GM23338 (cell line): ENCODE measurements around the gene SRGAP3. TPM values are rescaled to one million over a fixed set of nuclear protein-coding genes. Genes with fewer than 3 reads are reported as not detected.

Experiments
- ATAC-seq: fragments of 200-7000 bp; cut with Tn5 transposase; 3 replicates; pipeline ENCODE4 v1.9.1; 2020
- DNase-seq: peaks from one replicate; pipeline ENCODE4 v3.0.0-alpha.2; 2015; ENCODE audit warnings: low spot score
- H2AFZ ChIP-seq: fragments of 200-600 bp; sonication (generic); 2 replicates; pipeline ENCODE4 v1.8.0; 2016; ENCODE audit warnings: antibody characterized with exemption, mild to moderate bottlenecking, moderate library complexity
- H3F3A ChIP-seq: fragments of 200-600 bp; sonication (generic); replicated peaks from 2 replicates; pipeline ENCODE4 v1.8.0; 2017; ENCODE audit warnings: antibody characterized with exemption, mixed run types, low read depth
- H3K27ac ChIP-seq: fragments of 200-600 bp; sonication (generic); 2 replicates; pipeline ENCODE4 v1.6.1; 2016; ENCODE audit warnings: low read depth
- H3K27me3 ChIP-seq: fragments of 200-600 bp; sonication (generic); 2 replicates; pipeline ENCODE4 v1.8.0; 2016; ENCODE audit warnings: mild to moderate bottlenecking, mixed run types, moderate library complexity; ENCODE audit not compliant: insufficient read depth
- H3K36me3 ChIP-seq: fragments of 200-600 bp; sonication (generic); 2 replicates; pipeline ENCODE4 v1.8.0; 2016; ENCODE audit warnings: mild to moderate bottlenecking; ENCODE audit not compliant: insufficient read depth
- H3K4me1 ChIP-seq: fragments of 200-600 bp; sonication (generic); 2 replicates; pipeline ENCODE4 v1.8.0; 2016; ENCODE audit warnings: mild to moderate bottlenecking, moderate library complexity; ENCODE audit not compliant: insufficient read depth
- H3K4me2 ChIP-seq: fragments of 200-600 bp; sonication (generic); 2 replicates; pipeline ENCODE4 v1.7.1; 2017; ENCODE audit warnings: mixed run types
- H3K4me3 ChIP-seq: fragments of 200-600 bp; sonication (generic); 2 replicates; pipeline ENCODE4 v1.6.1; 2016; ENCODE audit warnings: mixed run types
- H3K79me2 ChIP-seq: fragments of 200-600 bp; sonication (generic); replicated peaks from 2 replicates; pipeline ENCODE4 v1.8.0; 2017; ENCODE audit warnings: mild to moderate bottlenecking; ENCODE audit not compliant: insufficient read depth
- H3K9me2 ChIP-seq: fragments of 200-600 bp; sonication (generic); 2 replicates; pipeline ENCODE4 v1.8.0; 2017; ENCODE audit not compliant: insufficient read depth
- H4K20me1 ChIP-seq: fragments of 200-600 bp; sonication (generic); replicated peaks from 2 replicates; pipeline ENCODE4 v1.8.0; 2017; ENCODE audit warnings: mild to moderate bottlenecking; ENCODE audit not compliant: insufficient read depth
- H3K27ac Mint-ChIP-seq: 2 replicates; pipeline ENCODE4 v1.8.0; 2020; ENCODE audit warnings: inconsistent platforms, mild to moderate bottlenecking, moderate library complexity, mixed read lengths
- H3K27me3 Mint-ChIP-seq: 3 replicates; pipeline ENCODE4 v1.8.0; 2022; ENCODE audit warnings: low read depth, mild to moderate bottlenecking, moderate library complexity, mixed read lengths, inconsistent platforms; ENCODE audit not compliant: insufficient read depth, poor library complexity
- H3K36me3 Mint-ChIP-seq: 3 replicates; pipeline ENCODE4 v1.8.0; 2021; ENCODE audit warnings: low read depth, mild to moderate bottlenecking, inconsistent platforms, moderate library complexity, mixed read lengths
- H3K4me1 Mint-ChIP-seq: 3 replicates; pipeline ENCODE4 v1.8.0; 2020; ENCODE audit warnings: mild to moderate bottlenecking, inconsistent platforms, mixed read lengths
- H3K4me3 Mint-ChIP-seq: 3 replicates; pipeline ENCODE4 v1.8.0; 2021; ENCODE audit warnings: moderate library complexity, mild to moderate bottlenecking, inconsistent platforms, mixed read lengths
- H3K9me3 Mint-ChIP-seq: 3 replicates; pipeline ENCODE4 v1.8.0; 2020; ENCODE audit warnings: moderate library complexity, mild to moderate bottlenecking, inconsistent platforms, mixed read lengths
- CREB1 ChIP-seq: fragments of 250-450 bp; sonication (Bioruptor Pico); IDR thresholded peaks from 2 replicates; pipeline ENCODE4 v1.5.0; 2020; ENCODE audit warnings: low read depth, mild to moderate bottlenecking, moderate library complexity
- EZH2 ChIP-seq: fragments of 200-600 bp; sonication (generic); IDR thresholded peaks from one replicate; pipeline ENCODE4 v1.8.0; 2017; ENCODE audit warnings: antibody characterized with exemption, mild to moderate bottlenecking, low read depth; ENCODE audit not compliant: unreplicated experiment
- EZH2phosphoT487 ChIP-seq: fragments of 200-600 bp; sonication (generic); IDR thresholded peaks from one replicate; pipeline ENCODE4 v1.8.1; 2018; ENCODE audit warnings: antibody characterized with exemption; ENCODE audit not compliant: unreplicated experiment
- JUNB ChIP-seq: IDR thresholded peaks from one replicate; pipeline ENCODE4 v1.6.1; 2016; ENCODE audit warnings: antibody characterized with exemption; ENCODE audit not compliant: unreplicated experiment
- NANOG ChIP-seq: IDR thresholded peaks from 2 replicates; pipeline ENCODE4 v1.6.1; 2016; ENCODE audit warnings: antibody characterized with exemption, borderline replicate concordance
- POLR2AphosphoS5 ChIP-seq: IDR thresholded peaks from 2 replicates; pipeline ENCODE4 v1.6.1; 2016; ENCODE audit warnings: antibody characterized with exemption, low read depth
- STAT1 ChIP-seq: IDR thresholded peaks from one replicate; pipeline ENCODE4 v1.6.1; 2016; ENCODE audit warnings: antibody characterized with exemption; ENCODE audit not compliant: unreplicated experiment
- ZNF114 ChIP-seq: fragments of 250-450 bp; sonication (Bioruptor Pico); IDR thresholded peaks from 2 replicates; pipeline ENCODE4 v1.5.0; 2020; ENCODE audit warnings: mild to moderate bottlenecking, moderate library complexity
- ZNF331 ChIP-seq: fragments of 250-450 bp; sonication (Bioruptor Pico); IDR thresholded peaks from 2 replicates; pipeline ENCODE4 v1.5.0; 2020; ENCODE audit warnings: low read depth, mild to moderate bottlenecking, moderate library complexity
- ZNF462 ChIP-seq: fragments of 250-450 bp; sonication (Bioruptor Pico); IDR thresholded peaks from 2 replicates; pipeline ENCODE4 v1.5.0; 2020; ENCODE audit warnings: mild to moderate bottlenecking, moderate library complexity
- polyA plus RNA-seq: library from polyadenylated mRNA; unstranded; fragments of >200 nt; fragmentation: Nextera tagmentation; extraction: Ambion mirVana; gene quantifications from 2 replicates; pipeline ENCODE4 v1.2.1, GENCODE V29; 2016
- total RNA-seq: library from RNA; depleted of rRNA; stranded (reverse); fragments of >200 nt; shearing (Covaris generic); gene quantifications from 2 replicates; pipeline ENCODE4 v1.2.3, GENCODE V29; 2014
- TF ChIP-seq, protein P1 (sequence below): IDR thresholded peaks from 2 replicates; pipeline ENCODE4 v1.6.1; 2016; ENCODE audit warnings: antibody characterized with exemption
- TF ChIP-seq, protein P2 (sequence below): IDR thresholded peaks from one replicate; pipeline ENCODE4 v1.6.1; 2018; ENCODE audit warnings: antibody characterized with exemption; ENCODE audit not compliant: unreplicated experiment
- TF ChIP-seq, protein P3 (sequence below), 2 experiments: fragments of 200-600 bp in 1 of 2; sonication (generic) in 1 of 2; conservative IDR thresholded peaks; 2 replicates each; pipeline versions ENCODE4 v1.5.1 to v1.6.1; 2016 to 2017; ENCODE audit warnings: antibody characterized with exemption in 2 of 2, low read depth in 2 of 2, mild to moderate bottlenecking in 2 of 2, moderate library complexity in 1 of 2

Gene SRGAP3
- total and polyA plus RNA-seq, 2 experiments from 2014 or later, result 6.4 to 9.4 TPM

DNA sequence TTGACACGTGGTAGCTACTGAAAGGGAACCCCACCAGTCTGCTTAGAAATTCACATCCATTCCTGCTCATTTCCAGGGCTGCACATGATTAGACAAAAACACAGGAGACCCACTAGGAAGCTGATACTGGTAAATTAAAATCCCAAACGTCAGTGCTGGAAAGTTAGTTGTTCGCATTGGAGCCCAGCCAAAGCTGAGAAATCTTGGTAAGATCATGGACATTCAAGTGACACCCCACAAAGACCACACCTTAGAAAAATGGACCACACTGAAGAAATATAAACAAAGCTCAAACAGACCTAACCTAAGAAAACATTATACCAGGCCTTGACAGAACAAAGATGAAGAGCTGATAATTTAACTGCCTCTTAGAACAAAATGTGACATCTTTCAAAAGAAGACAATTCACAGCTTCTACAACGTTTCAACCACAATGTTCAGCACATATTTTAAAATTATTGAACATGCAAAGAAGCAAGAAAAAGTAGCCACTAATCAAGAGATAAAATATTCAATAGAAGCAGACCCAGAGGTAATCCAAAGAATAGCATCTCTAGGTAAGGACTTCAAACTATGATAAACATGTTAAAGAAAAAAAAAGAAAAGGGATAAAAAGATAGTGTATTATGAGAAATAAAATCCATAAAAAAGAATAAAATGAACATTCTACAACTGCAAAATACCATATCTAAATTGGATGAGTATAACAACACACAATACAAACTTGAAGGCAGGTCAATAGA lies 306.5 kb downstream of the SRGAP3 start:
- Histone ChIP-seq H2AFZ (no peak overlapping the region), H3K36me3 (peaks cover 37% of the 10 kb centered on the region; the same call in 1 of the 2 replicates), H3F3A (no peaks in the 10 kb centered on the region), H3K4me2 (no peak overlapping the region), H3K9me2 (no peaks in the 10 kb centered on the region), H3K4me3 (no peak overlapping the region), H3K27ac (no peak overlapping the region), H4K20me1 (peaks cover 4% of the 10 kb centered on the region), H3K27me3 (no peaks in the 10 kb centered on the region), H3K79me2 (no peaks in the 10 kb centered on the region), H3K4me1 (no peaks in the 10 kb centered on the region)
- ATAC-seq (no peak), DNase-seq (no peak)
- H3K4me1 Mint-ChIP-seq, result no peaks in the 10 kb centered on the region
- H3K9me3 Mint-ChIP-seq, result 0 out of 3 replicates have a peak, but pooled peaks cover 4% of the 10 kb centered on the region
- no peak overlapping the region for H3K4me3 Mint-ChIP-seq
- TF ChIP-seq ZNF114 (CRISPR knock-in tag) (no peak), EZH2 (no peak), NANOG (no peak), CREB1 (CRISPR knock-in tag) (no peak), ZNF462 (CRISPR knock-in tag) (no peak), ZNF331 (CRISPR knock-in tag) (no peak), JUNB (no peak), EZH2phosphoT487 (no peak), STAT1 (no peak), POLR2AphosphoS5 (no peak)
- TF ChIP-seq, protein P1, sequence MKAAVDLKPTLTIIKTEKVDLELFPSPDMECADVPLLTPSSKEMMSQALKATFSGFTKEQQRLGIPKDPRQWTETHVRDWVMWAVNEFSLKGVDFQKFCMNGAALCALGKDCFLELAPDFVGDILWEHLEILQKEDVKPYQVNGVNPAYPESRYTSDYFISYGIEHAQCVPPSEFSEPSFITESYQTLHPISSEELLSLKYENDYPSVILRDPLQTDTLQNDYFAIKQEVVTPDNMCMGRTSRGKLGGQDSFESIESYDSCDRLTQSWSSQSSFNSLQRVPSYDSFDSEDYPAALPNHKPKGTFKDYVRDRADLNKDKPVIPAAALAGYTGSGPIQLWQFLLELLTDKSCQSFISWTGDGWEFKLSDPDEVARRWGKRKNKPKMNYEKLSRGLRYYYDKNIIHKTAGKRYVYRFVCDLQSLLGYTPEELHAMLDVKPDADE, result no peak
- TF ChIP-seq, protein P2, sequence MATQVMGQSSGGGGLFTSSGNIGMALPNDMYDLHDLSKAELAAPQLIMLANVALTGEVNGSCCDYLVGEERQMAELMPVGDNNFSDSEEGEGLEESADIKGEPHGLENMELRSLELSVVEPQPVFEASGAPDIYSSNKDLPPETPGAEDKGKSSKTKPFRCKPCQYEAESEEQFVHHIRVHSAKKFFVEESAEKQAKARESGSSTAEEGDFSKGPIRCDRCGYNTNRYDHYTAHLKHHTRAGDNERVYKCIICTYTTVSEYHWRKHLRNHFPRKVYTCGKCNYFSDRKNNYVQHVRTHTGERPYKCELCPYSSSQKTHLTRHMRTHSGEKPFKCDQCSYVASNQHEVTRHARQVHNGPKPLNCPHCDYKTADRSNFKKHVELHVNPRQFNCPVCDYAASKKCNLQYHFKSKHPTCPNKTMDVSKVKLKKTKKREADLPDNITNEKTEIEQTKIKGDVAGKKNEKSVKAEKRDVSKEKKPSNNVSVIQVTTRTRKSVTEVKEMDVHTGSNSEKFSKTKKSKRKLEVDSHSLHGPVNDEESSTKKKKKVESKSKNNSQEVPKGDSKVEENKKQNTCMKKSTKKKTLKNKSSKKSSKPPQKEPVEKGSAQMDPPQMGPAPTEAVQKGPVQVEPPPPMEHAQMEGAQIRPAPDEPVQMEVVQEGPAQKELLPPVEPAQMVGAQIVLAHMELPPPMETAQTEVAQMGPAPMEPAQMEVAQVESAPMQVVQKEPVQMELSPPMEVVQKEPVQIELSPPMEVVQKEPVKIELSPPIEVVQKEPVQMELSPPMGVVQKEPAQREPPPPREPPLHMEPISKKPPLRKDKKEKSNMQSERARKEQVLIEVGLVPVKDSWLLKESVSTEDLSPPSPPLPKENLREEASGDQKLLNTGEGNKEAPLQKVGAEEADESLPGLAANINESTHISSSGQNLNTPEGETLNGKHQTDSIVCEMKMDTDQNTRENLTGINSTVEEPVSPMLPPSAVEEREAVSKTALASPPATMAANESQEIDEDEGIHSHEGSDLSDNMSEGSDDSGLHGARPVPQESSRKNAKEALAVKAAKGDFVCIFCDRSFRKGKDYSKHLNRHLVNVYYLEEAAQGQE, result no peak
- TF ChIP-seq, protein P3, sequence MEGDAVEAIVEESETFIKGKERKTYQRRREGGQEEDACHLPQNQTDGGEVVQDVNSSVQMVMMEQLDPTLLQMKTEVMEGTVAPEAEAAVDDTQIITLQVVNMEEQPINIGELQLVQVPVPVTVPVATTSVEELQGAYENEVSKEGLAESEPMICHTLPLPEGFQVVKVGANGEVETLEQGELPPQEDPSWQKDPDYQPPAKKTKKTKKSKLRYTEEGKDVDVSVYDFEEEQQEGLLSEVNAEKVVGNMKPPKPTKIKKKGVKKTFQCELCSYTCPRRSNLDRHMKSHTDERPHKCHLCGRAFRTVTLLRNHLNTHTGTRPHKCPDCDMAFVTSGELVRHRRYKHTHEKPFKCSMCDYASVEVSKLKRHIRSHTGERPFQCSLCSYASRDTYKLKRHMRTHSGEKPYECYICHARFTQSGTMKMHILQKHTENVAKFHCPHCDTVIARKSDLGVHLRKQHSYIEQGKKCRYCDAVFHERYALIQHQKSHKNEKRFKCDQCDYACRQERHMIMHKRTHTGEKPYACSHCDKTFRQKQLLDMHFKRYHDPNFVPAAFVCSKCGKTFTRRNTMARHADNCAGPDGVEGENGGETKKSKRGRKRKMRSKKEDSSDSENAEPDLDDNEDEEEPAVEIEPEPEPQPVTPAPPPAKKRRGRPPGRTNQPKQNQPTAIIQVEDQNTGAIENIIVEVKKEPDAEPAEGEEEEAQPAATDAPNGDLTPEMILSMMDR (conservative IDR thresholded peaks at IDR 0.05; ENCODE audit: low read depth in 2 of 2), result no peak
- no peak overlapping the region for H3K27ac Mint-ChIP-seq
- peaks cover 60% of the 10 kb centered on the region for H3K36me3 Mint-ChIP-seq
- H3K27me3 Mint-ChIP-seq, result no peaks in the 10 kb centered on the region
